ENCODE data around the gene DNMT1.

- TF ChIP-seq POLR2A (IDR thresholded peaks at IDR 0.05) = no peak
- TF ChIP-seq, protein P1, sequence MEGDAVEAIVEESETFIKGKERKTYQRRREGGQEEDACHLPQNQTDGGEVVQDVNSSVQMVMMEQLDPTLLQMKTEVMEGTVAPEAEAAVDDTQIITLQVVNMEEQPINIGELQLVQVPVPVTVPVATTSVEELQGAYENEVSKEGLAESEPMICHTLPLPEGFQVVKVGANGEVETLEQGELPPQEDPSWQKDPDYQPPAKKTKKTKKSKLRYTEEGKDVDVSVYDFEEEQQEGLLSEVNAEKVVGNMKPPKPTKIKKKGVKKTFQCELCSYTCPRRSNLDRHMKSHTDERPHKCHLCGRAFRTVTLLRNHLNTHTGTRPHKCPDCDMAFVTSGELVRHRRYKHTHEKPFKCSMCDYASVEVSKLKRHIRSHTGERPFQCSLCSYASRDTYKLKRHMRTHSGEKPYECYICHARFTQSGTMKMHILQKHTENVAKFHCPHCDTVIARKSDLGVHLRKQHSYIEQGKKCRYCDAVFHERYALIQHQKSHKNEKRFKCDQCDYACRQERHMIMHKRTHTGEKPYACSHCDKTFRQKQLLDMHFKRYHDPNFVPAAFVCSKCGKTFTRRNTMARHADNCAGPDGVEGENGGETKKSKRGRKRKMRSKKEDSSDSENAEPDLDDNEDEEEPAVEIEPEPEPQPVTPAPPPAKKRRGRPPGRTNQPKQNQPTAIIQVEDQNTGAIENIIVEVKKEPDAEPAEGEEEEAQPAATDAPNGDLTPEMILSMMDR (IDR thresholded peaks at IDR 0.05) = no peak
- TF ChIP-seq POLR2AphosphoS5 (IDR thresholded peaks at IDR 0.05) = no peak
These were observed 74.1 kb downstream of the DNMT1 start for GRCh38 chr19:10120538-10121189.

Measured in upper lobe of left lung (tissue), 4 donors.